NOMO-1 treated with dmso at 0.1 percent for 144 hours (cell line): ENCODE data around the gene MPHOSPH10.
"Not testable (repeated sequence)": the region's sequence is repeated elsewhere in the genome, so short reads cannot be mapped to it uniquely, and the experiment has no call there.

ENCODE experiments used
- DNase-seq: peaks from one replicate; lab custom pipeline; 2025; ENCODE audit not compliant: unreplicated experiment; lab: John Stamatoyannopoulos, UW

The MPHOSPH10 gene

GRCh38 chr2:71166812-71167211 is 36.4 kb downstream of the MPHOSPH10 start:
- no peak for DNase-seq

GRCh38 chr2:71173096-71173495 is 42.7 kb downstream of the MPHOSPH10 start:
- no peak for DNase-seq

- peak; percentile 34 for DNase-seq
These were observed 43.8 kb downstream of the MPHOSPH10 start for GRCh38 chr2:71174207-71174606.

- DNase-seq, result not testable (repeated sequence)
These were observed 48.4 kb downstream of the MPHOSPH10 start for GRCh38 chr2:71178836-71179235.

GRCh38 chr2:71181316-71181715 is 50.9 kb downstream of the MPHOSPH10 start:
- no peak for DNase-seq

- not testable (repeated sequence) for DNase-seq
These were observed 53.1 kb downstream of the MPHOSPH10 start for GRCh38 chr2:71183306-71184115.

GRCh38 chr2:71186973-71187372 is 56.5 kb downstream of the MPHOSPH10 start:
- no peak for DNase-seq

GRCh38 chr2:71187589-71187988 is 57.2 kb downstream of the MPHOSPH10 start:
- no peak for DNase-seq

GRCh38 chr2:71190656-71191569 is 60.5 kb downstream of the MPHOSPH10 start:
- no peak for DNase-seq

GRCh38 chr2:71191570-71191943 is 61.1 kb downstream of the MPHOSPH10 start:
- DNase-seq, result no peak
